Brain microvascular endothelial cell (primary cell): ENCODE data around the gene IGFN1.

ENCODE experiments used
- DNase-seq: peaks from one replicate; pipeline ENCODE4 v3.0.0-alpha.2; 2020
- H3K27ac ChIP-seq: fragments of 250-450 bp; sonication (Bioruptor Pico); 2 replicates; pipeline ENCODE4 v1.5.1; 2020; ENCODE audit warnings: mild to moderate bottlenecking, moderate library complexity
- H3K27me3 ChIP-seq: fragments of 250-450 bp; sonication (Bioruptor Pico); replicated peaks from 2 replicates; pipeline ENCODE4 v1.5.1; 2020; ENCODE audit warnings: mild to moderate bottlenecking
- H3K36me3 ChIP-seq: fragments of 250-450 bp; sonication (Bioruptor Pico); replicated peaks from 2 replicates; pipeline ENCODE4 v1.5.1; 2020; ENCODE audit warnings: mild to moderate bottlenecking
- H3K4me3 ChIP-seq: 2 replicates; pipeline ENCODE4 v1.5.1; 2011; ENCODE audit warnings: low read depth, mild to moderate bottlenecking, control low read depth, low read length, moderate library complexity
- in situ Hi-C: cut with HindIII; loops from 2 replicates; pipeline ENCODE4 v1.10.0; 2017; ENCODE audit warnings: low sequenced_read_pairs, low pct_ligation_motif_present
- TF ChIP-seq, protein P1 (sequence below): IDR thresholded peaks from 2 replicates; pipeline ENCODE4 v1.5.1; 2011; ENCODE audit warnings: low read depth, mild to moderate bottlenecking, moderate library complexity, low read length, control low read depth, inconsistent platforms; ENCODE audit errors: missing control alignments

The IGFN1 gene

DNA sequence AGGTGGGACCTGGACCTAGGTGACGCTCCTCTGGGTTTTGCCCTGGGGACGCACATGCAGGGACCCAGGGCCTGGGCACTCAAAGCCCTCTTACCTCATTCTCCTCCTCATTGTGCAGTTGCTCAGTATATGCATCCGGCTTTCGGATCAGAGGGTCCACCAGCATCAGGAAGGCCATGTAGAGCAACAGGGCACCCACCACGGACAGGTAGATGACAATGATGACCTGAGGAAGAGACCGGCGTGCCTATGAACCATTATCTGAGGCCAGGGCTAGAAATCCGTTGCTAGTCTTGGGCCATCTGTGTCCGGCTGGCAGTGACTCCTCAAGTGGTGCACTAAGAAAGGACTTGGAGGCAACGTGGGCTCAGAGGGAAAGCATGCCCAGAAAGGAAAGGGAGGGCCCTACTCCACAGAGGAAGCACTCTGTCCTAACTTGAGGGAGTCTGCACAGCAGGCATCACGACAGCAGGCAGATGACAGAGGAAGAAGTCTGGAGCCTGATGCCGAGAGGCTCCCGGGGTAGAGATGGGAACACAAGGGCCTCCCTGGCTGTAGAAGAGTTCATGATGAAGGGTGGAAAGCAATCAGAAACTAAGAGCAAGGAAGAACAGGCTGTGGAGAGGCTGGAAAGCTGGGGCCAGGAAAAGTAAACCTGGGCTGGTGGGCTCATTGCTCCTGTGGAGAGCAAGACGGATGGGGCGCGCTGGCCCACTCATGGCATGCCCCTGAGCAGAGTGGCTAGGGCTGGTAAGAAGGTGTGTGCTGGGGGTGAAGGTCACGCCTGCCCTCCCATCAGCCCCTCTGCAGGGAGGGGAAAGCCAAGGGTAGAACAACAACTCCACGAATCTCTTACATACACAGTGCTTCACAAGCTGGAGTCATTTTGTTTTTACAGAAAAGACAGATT is 46.6 kb upstream of the IGFN1 start:
- no peak for DNase-seq
- TF ChIP-seq, protein P1, sequence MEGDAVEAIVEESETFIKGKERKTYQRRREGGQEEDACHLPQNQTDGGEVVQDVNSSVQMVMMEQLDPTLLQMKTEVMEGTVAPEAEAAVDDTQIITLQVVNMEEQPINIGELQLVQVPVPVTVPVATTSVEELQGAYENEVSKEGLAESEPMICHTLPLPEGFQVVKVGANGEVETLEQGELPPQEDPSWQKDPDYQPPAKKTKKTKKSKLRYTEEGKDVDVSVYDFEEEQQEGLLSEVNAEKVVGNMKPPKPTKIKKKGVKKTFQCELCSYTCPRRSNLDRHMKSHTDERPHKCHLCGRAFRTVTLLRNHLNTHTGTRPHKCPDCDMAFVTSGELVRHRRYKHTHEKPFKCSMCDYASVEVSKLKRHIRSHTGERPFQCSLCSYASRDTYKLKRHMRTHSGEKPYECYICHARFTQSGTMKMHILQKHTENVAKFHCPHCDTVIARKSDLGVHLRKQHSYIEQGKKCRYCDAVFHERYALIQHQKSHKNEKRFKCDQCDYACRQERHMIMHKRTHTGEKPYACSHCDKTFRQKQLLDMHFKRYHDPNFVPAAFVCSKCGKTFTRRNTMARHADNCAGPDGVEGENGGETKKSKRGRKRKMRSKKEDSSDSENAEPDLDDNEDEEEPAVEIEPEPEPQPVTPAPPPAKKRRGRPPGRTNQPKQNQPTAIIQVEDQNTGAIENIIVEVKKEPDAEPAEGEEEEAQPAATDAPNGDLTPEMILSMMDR = no peak
- in situ Hi-C loops = no loop called here
- no peak overlapping the region for H3K4me3 ChIP-seq
- H3K27ac ChIP-seq = no peak overlapping the region
- H3K36me3 ChIP-seq = peaks cover 50% of the 10 kb centered on the region
- H3K27me3 ChIP-seq = no peaks in the 10 kb centered on the region

DNA sequence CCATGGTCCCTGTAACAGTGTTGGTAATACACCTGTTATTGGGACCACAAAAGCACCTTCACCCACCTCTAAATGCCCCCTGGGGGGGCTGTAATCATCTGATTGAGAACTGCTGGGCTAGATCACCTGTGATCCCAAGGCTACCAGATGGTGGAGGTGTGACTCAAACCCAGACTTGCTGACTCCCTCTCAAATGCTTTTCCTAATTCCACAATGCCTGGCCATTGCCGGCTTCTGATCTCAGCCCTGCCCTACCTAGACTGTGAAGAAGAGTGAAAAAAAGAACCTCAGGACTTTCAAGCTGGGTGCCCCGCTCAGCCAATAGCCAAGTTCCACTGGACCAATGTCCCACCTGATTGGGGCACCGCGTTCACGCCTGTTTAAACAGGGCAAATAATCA is 45.9 kb upstream of the IGFN1 start:
- in situ Hi-C loops = no loop called here
- DNase-seq = no peak
- no peak overlapping the region for H3K27ac ChIP-seq
- H3K4me3 ChIP-seq = no peak overlapping the region
- peaks cover 55% of the 10 kb centered on the region for H3K36me3 ChIP-seq
- H3K27me3 ChIP-seq = no peaks in the 10 kb centered on the region
- TF ChIP-seq, protein P1 = no peak

DNA sequence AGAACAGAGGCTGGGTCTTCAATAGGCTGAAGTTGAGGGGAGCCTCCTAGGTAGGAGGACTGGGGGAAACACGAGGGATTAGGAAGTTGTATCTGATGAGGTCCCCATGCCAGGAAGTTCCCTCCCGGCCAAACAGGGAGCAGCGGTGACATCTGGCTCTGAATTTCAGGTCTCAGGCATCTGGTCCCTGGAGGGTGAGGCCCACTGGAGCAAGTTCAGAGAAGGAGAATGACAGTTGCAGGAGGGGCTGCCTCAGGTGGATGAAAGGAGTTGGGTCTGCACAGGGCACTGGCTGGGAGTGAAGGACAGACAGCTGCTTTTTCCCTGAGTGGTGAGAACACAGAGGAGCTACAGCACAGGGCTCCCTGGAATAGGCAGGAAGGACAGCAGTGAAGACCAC is 45.5 kb upstream of the IGFN1 start:
- TF ChIP-seq, protein P1 = no peak
- H3K4me3 ChIP-seq = no peak overlapping the region
- H3K36me3 ChIP-seq = peaks cover 59% of the 10 kb centered on the region
- no peak overlapping the region for H3K27ac ChIP-seq
- in situ Hi-C loops = no loop called here
- no peak for DNase-seq
- no peaks in the 10 kb centered on the region for H3K27me3 ChIP-seq

DNA sequence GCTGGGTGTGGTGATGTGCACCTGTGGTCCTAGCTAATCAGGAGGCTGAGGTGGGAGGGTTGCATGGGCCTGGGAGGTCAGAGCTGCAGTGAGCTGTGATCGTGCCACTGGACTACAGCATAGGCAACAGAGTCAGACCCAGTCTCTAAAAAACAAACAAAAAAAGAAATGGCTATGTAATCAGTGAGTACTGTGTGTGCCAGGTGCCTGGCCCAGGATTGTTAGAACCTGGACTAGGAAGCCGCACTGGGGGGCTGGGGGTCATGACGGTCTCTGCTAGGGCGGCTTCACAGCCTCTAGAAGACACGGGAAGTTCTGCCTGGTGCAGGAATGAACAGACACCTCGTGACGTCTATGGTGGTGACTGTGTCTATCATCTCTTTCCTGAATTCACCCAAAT is 44.8 kb upstream of the IGFN1 start:
- H3K36me3 ChIP-seq = peaks cover 65% of the 10 kb centered on the region
- TF ChIP-seq, protein P1 = no peak
- in situ Hi-C loops = no loop called here
- no peaks in the 10 kb centered on the region for H3K27me3 ChIP-seq
- no peak overlapping the region for H3K27ac ChIP-seq
- H3K4me3 ChIP-seq = no peak overlapping the region
- DNase-seq = no peak

DNA sequence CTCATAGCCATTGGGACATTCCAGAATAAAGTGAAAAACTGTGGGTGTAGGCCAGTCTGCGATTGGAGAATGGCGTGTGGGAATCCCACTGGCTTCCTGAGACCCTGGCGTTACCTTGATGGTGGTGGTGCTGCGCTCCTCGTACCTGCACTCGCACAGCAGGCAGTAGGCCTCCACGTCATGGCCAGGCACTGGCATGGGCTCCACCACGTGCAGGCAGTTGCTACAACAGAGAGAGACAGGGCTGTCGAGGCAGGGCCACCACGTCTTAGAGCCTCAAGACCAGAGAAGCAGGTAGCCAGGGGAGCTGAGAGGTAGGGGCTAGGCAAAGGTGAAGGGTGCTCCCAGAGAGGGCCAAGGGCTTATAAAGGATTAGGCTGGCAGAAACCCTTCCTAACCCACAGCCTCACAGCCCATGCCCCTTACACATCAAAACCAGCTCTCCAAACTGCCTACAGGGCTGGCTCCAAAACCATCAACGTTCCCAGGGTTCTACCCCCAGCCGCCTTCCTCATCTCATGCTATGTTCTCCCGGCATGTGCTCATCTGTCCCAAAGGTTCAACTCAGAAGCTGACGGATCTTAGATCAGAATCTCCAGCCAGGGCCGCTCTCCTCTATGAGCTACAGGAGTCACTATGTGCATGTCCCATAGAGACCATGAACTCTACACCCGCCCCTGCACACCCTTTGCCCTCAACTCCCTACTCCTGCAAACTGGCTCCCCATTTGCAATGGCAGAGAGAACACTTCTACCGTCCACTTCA is 43.8 kb upstream of the IGFN1 start:
- DNase-seq = no peak
- H3K36me3 ChIP-seq = peaks cover 64% of the 10 kb centered on the region
- in situ Hi-C loops = no loop called here
- H3K27me3 ChIP-seq = no peaks in the 10 kb centered on the region
- no peak overlapping the region for H3K27ac ChIP-seq
- TF ChIP-seq, protein P1 = no peak
- H3K4me3 ChIP-seq = no peak overlapping the region
